GM23338 (cell line): Measurements from ENCODE around the gene ADAM17.

Experiments
- EZH2 ChIP-seq: fragments of 200-600 bp; sonication (generic); IDR thresholded peaks from one replicate; pipeline ENCODE4 v1.8.0; 2017; ENCODE audit warnings: antibody characterized with exemption, mild to moderate bottlenecking, low read depth; ENCODE audit not compliant: unreplicated experiment
- POLR2AphosphoS5 ChIP-seq: IDR thresholded peaks from 2 replicates; pipeline ENCODE4 v1.6.1; 2016; ENCODE audit warnings: antibody characterized with exemption, low read depth
- TF ChIP-seq, protein P1 (sequence below), 2 experiments: fragments of 200-600 bp in 1 of 2; sonication (generic) in 1 of 2; conservative IDR thresholded peaks; 2 replicates each; pipeline versions ENCODE4 v1.5.1 to v1.6.1; 2016 to 2017; ENCODE audit warnings: antibody characterized with exemption in 2 of 2, low read depth in 2 of 2, mild to moderate bottlenecking in 2 of 2, moderate library complexity in 1 of 2

- TF ChIP-seq EZH2 (no peak), POLR2AphosphoS5 (no peak)
- TF ChIP-seq, protein P1, sequence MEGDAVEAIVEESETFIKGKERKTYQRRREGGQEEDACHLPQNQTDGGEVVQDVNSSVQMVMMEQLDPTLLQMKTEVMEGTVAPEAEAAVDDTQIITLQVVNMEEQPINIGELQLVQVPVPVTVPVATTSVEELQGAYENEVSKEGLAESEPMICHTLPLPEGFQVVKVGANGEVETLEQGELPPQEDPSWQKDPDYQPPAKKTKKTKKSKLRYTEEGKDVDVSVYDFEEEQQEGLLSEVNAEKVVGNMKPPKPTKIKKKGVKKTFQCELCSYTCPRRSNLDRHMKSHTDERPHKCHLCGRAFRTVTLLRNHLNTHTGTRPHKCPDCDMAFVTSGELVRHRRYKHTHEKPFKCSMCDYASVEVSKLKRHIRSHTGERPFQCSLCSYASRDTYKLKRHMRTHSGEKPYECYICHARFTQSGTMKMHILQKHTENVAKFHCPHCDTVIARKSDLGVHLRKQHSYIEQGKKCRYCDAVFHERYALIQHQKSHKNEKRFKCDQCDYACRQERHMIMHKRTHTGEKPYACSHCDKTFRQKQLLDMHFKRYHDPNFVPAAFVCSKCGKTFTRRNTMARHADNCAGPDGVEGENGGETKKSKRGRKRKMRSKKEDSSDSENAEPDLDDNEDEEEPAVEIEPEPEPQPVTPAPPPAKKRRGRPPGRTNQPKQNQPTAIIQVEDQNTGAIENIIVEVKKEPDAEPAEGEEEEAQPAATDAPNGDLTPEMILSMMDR (conservative IDR thresholded peaks at IDR 0.05; ENCODE audit: low read depth in 2 of 2) = no peak
Observed at GRCh38 chr2:9601397-9601796, 45.8 kb upstream of the ADAM17 start.
